ENCODE data around the gene TLX2. TPM values are rescaled to one million over a fixed set of nuclear protein-coding genes. Genes with fewer than 3 reads are reported as not detected.

TLX2 gene
- total and polyA plus RNA-seq, 8 donors: 0.08 TPM; not detected in 6

DNA sequence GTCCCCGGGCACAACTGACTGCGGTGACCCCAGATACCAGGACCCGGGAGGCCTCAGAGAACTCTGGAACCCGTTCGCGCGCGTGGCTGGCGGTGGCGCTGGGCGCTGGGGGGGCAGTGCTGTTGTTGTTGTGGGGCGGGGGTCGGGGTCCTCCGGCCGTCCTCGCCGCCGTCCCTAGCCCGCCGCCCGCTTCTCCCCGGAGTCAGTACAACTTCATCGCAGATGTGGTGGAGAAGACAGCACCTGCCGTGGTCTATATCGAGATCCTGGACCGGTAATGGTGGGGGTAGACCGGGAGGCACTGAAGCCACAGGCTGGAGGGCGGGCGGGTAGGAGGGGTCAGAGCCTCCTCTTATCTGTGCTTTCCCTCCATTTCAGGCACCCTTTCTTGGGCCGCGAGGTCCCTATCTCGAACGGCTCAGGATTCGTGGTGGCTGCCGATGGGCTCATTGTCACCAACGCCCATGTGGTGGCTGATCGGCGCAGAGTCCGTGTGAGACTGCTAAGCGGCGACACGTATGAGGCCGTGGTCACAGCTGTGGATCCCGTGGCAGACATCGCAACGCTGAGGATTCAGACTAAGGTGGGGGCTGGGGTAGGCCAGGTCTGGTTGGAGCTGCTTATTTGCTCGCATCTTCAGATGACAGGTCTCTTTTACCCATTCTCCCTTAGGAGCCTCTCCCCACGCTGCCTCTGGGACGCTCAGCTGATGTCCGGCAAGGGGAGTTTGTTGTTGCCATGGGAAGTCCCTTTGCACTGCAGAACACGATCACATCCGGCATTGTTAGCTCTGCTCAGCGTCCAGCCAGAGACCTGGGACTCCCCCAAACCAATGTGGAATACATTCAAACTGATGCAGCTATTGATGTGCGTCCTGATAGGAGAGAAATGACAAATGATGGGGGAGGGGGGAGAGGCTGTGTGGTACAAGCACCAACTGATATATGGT, 16.3 kb downstream of the TLX2 start:
- H3K9me3 ChIP-seq: no peaks in the 10 kb centered on the region
- peak overlapping the region; percentile 83 to 94 for H3K27ac ChIP-seq
- TF ChIP-seq, protein P1, sequence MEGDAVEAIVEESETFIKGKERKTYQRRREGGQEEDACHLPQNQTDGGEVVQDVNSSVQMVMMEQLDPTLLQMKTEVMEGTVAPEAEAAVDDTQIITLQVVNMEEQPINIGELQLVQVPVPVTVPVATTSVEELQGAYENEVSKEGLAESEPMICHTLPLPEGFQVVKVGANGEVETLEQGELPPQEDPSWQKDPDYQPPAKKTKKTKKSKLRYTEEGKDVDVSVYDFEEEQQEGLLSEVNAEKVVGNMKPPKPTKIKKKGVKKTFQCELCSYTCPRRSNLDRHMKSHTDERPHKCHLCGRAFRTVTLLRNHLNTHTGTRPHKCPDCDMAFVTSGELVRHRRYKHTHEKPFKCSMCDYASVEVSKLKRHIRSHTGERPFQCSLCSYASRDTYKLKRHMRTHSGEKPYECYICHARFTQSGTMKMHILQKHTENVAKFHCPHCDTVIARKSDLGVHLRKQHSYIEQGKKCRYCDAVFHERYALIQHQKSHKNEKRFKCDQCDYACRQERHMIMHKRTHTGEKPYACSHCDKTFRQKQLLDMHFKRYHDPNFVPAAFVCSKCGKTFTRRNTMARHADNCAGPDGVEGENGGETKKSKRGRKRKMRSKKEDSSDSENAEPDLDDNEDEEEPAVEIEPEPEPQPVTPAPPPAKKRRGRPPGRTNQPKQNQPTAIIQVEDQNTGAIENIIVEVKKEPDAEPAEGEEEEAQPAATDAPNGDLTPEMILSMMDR (IDR thresholded peaks at IDR 0.05): no peak
- no peaks in the 10 kb centered on the region for H3K27me3 ChIP-seq
- H3K4me1 ChIP-seq: peaks cover 11 to 30% of the 10 kb centered on the region in 2 donors
- H3K4me3 ChIP-seq: peak overlapping the region; percentile 89 to 92
- DNase-seq (peak in 3 of 4 donors; percentile 38 to 84 (median 59)), ATAC-seq (peak; percentile 32)
- peaks cover 0 to 44% of the 10 kb centered on the region in 2 donors for H3K36me3 ChIP-seq
- intact Hi-C loops (cut with DNase I): no loop called here

DNA sequence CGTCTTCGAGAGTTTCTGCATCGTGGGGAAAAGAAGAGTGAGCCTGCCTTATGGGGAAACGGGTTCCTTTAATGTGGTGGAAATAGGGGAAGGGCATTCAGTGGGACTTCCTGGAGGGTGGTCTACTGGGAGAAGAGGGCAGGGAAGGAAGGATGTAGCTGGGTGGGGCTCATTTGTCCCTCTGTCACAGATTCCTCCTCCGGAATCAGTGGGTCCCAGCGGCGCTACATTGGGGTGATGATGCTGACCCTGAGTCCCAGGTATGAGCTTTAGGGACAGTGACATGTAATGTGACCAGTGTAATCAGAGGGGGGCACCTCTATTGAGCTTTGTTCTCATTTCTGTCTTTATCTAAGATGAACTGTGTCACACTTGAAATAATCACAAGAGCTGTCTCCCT, 17.4 kb downstream of the TLX2 start:
- DNase-seq: no peak
- Histone ChIP-seq H3K27me3 (no peaks in the 10 kb centered on the region), H3K4me3 (peak overlapping the region in 1 of 2 donors; percentile 89), H3K27ac (no peak overlapping the region), H3K4me1 (peaks cover 11 to 30% of the 10 kb centered on the region in 2 donors), H3K9me3 (no peaks in the 10 kb centered on the region), H3K36me3 (peaks cover 0 to 33% of the 10 kb centered on the region in 2 donors)
- no peak for ATAC-seq
- intact Hi-C loops (cut with DNase I): no loop called here
- TF ChIP-seq, protein P1 (IDR thresholded peaks at IDR 0.05): no peak

DNA sequence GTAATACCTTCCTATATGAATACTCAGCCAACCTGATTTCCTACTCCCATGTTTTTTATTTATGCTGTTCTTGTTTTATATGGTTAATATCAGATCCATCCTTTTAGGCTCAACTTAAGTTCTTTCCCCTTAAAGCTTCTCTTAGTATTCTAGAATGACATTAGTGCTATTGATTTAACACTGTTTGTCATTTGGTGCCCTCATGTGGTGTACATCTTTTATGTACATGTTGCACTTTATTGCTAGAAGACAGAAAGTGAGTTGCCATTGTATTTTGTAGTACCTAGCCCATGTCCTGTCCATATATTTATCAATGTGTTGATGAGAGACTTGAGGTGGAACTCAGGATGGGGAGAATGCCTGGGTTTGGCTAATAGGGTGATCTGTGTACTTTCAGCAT, 18.0 kb downstream of the TLX2 start:
- H3K27me3 ChIP-seq: no peaks in the 10 kb centered on the region
- no peak overlapping the region for H3K4me3 ChIP-seq
- DNase-seq: peak in 1 of 4 donors; percentile 29
- no peaks in the 10 kb centered on the region for H3K9me3 ChIP-seq
- intact Hi-C loops (cut with DNase I): no loop called here
- peaks cover 11 to 30% of the 10 kb centered on the region in 2 donors for H3K4me1 ChIP-seq
- ATAC-seq: no peak
- H3K27ac ChIP-seq: no peak overlapping the region
- peaks cover 0 to 27% of the 10 kb centered on the region in 2 donors for H3K36me3 ChIP-seq
- TF ChIP-seq, protein P1 (IDR thresholded peaks at IDR 0.05): no peak

DNA sequence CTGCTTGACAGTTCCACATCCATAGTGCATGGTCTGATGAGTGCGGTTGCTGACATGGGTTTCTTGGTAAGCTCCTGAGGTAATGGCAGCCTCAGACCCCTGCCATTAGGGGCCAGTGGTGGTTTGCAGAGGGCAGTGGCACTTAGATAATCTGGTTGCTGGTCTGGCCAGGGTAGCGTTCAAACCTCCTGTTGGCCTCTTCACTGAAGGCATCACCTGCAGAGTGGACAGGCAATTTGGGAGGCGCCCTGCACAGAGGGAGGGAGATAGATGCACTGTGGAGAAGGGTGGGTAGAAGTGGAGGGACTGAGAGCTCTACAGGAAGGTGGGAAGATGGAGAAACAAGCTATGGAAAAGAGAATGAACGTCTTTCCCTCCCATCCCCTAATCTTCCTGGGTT, 19.2 kb downstream of the TLX2 start:
- H3K4me3 ChIP-seq: no peak overlapping the region
- intact Hi-C loops (cut with DNase I): no loop called here

DNA sequence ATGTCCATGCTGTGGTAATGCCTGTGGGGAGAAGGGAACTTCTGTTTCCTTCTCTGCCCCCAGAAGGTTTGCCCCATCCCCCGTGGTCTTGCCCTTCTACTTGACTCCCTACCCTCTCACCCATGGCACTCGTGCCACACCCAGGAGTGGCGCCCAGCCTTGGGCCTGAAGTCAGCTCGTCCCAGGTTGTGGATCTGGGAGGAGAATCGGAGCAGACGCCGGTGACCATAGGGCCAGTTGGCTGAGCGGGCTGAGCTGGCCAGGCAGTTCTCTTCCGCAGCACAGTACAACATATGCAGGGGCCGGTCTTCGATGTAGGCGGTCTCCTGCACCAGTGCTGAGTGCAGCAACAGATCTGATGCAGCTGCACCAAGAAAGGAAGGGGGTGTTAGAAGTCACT, 20.2 kb downstream of the TLX2 start:
- ATAC-seq: no peak

More for the DNA sequence above, 19.2 kb downstream of the TLX2 start:
- Histone ChIP-seq H3K4me1 (peaks cover 7 to 20% of the 10 kb centered on the region in 2 donors), H3K9me3 (no peaks in the 10 kb centered on the region), H3K27ac (no peak overlapping the region), H3K27me3 (no peaks in the 10 kb centered on the region), H3K36me3 (peaks cover 0 to 22% of the 10 kb centered on the region in 2 donors)
- TF ChIP-seq, protein P1 (IDR thresholded peaks at IDR 0.05): no peak
- no peak for DNase-seq
- no peak for ATAC-seq

More for the DNA sequence above, 20.2 kb downstream of the TLX2 start:
- Histone ChIP-seq H3K9me3 (no peaks in the 10 kb centered on the region), H3K36me3 (peaks cover 0 to 22% of the 10 kb centered on the region in 2 donors), H3K27ac (no peak overlapping the region), H3K4me1 (peaks cover 3 to 14% of the 10 kb centered on the region in 2 donors), H3K4me3 (no peak overlapping the region), H3K27me3 (no peaks in the 10 kb centered on the region)
- TF ChIP-seq, protein P1 (IDR thresholded peaks at IDR 0.05): no peak
- no peak for DNase-seq
- intact Hi-C loops (cut with DNase I): no loop called here

Measured in left lung (tissue), 10 donors.